Activated CD4-positive, alpha-beta memory T cell treated with anti-CD3 and anti-CD28 coated beads for 36 hours (primary cell): ENCODE data around the gene GNG2. TPM values are rescaled to one million over a fixed set of nuclear protein-coding genes. Genes with fewer than 3 reads are reported as not detected.

Source experiments
- CTCF ChIA-PET: fragments of 350-600 bp; sonication (Branson Sonifier 250); formaldehyde crosslinking; loops from one replicate; lab custom pipeline; 2021; ENCODE audit warnings: antibody characterized with exemption, inconsistent platforms; lab: Charles Lee
- POLR2A ChIA-PET: fragments of 350-600 bp; sonication (Branson Sonifier 250); formaldehyde crosslinking; loops from one replicate; lab custom pipeline; 2021; ENCODE audit warnings: antibody characterized with exemption; lab: Charles Lee
- DNase-seq: peaks from one replicate; pipeline ENCODE4 v3.0.0-alpha.2; 2020
- H3K27ac Mint-ChIP-seq: one replicate; pipeline ENCODE4 v1.8.0; 2021; ENCODE audit warnings: mixed read lengths
- H3K27me3 Mint-ChIP-seq: one replicate; pipeline ENCODE4 v1.8.0; 2021; ENCODE audit warnings: mixed read lengths
- H3K36me3 Mint-ChIP-seq: one replicate; pipeline ENCODE4 v1.8.0; 2021; ENCODE audit warnings: mixed read lengths
- H3K4me1 Mint-ChIP-seq: one replicate; pipeline ENCODE4 v1.8.0; 2021; ENCODE audit warnings: low read depth, mixed read lengths
- H3K4me3 Mint-ChIP-seq: one replicate; pipeline ENCODE4 v1.8.0; 2021; ENCODE audit warnings: mild to moderate bottlenecking, mixed read lengths
- H3K9me3 Mint-ChIP-seq: one replicate; pipeline ENCODE4 v1.8.0; 2021; ENCODE audit warnings: mixed read lengths
- intact Hi-C: fragments of 100-400 bp; cut with micrococcal nuclease; formaldehyde crosslinking; loops from one replicate; pipeline ENCODE4 v1.15.1; 2023
- total RNA-seq, 2 experiments: library from RNA; stranded (reverse); gene quantifications; one replicate each; pipeline ENCODE4 v1.2.3, GENCODE V29; 2021

The GNG2 gene
- total RNA-seq, 2 experiments from 2014 or later = 146 TPM

- Mint-ChIP-seq H3K36me3 (peaks cover 7% of the 10 kb centered on the region), H3K4me1 (peaks cover 60% of the 10 kb centered on the region), H3K27ac (no peak overlapping the region), H3K4me3 (no peak overlapping the region), H3K9me3 (peaks cover 14% of the 10 kb centered on the region), H3K27me3 (no peaks in the 10 kb centered on the region)
- intact Hi-C loops = no loop called here
- ChIA-PET CTCF (no interaction called here), POLR2A (interaction anchor here (0.9 kb wide), 1 partner anchor 8 kb away, joined by 5 read pairs; no protein-coding TSS in a partner anchor)
- DNase-seq = no peak
Measured at GRCh38 chr14:51855234-51855633, 5.2 kb upstream of the GNG2 start.

- intact Hi-C loops = no loop called here
- peaks cover 4% of the 10 kb centered on the region for H3K9me3 Mint-ChIP-seq
- CTCF ChIA-PET = no interaction called here
- no peak for DNase-seq
- H3K36me3 Mint-ChIP-seq = peaks cover 9% of the 10 kb centered on the region
- H3K4me3 Mint-ChIP-seq = no peak overlapping the region
- POLR2A ChIA-PET = no interaction called here
- peak overlapping the region; percentile 26 for H3K27ac Mint-ChIP-seq
- H3K27me3 Mint-ChIP-seq = no peaks in the 10 kb centered on the region
- peaks cover 47% of the 10 kb centered on the region for H3K4me1 Mint-ChIP-seq
Measured at GRCh38 chr14:51856792-51857296, 3.6 kb upstream of the GNG2 start.

- intact Hi-C loops = no loop called here
- Mint-ChIP-seq H3K36me3 (peaks cover 14% of the 10 kb centered on the region), H3K27ac (peak overlapping the region; percentile 96), H3K4me3 (no peak overlapping the region), H3K9me3 (peaks cover 4% of the 10 kb centered on the region), H3K4me1 (peaks cover 44% of the 10 kb centered on the region), H3K27me3 (no peaks in the 10 kb centered on the region)
- POLR2A ChIA-PET = interaction anchor here (1.4 to 2.3 kb wide), 2 partner anchors 8 to 14 kb away, joined by 3 to 20 read pairs; no protein-coding TSS in a partner anchor
- CTCF ChIA-PET = interaction anchor here (0.9 kb wide), 1 partner anchor 119 kb away, joined by 4 read pairs; no protein-coding TSS in a partner anchor
- no peak for DNase-seq
Measured at GRCh38 chr14:51859131-51859530, 1.3 kb upstream of the GNG2 start.

- DNase-seq = no peak
- H3K36me3 Mint-ChIP-seq = peaks cover 14% of the 10 kb centered on the region
- no peaks in the 10 kb centered on the region for H3K27me3 Mint-ChIP-seq
- peak overlapping the region; percentile 96 for H3K27ac Mint-ChIP-seq
- ChIA-PET CTCF (interaction anchor here (0.6 to 3.8 kb wide), 10 partner anchors 8 to 209 kb away, joined by 3 to 26 read pairs (median 5); partner anchors contain the start of gene FRMD6), POLR2A (interaction anchor here (0.8 to 3.6 kb wide), 19 partner anchors 8 to 128 kb away, joined by 3 to 64 read pairs (median 4); partner anchors contain the start of gene RTRAF)
- H3K4me3 Mint-ChIP-seq = peak overlapping the region; percentile 96
- intact Hi-C loops = loop anchor here (1.0 to 10.0 kb wide), 6 partner anchors 8 to 694 kb away; partner anchors contain the start of genes FRMD6, GPR137C, RTRAF and TXNDC16
- H3K4me1 Mint-ChIP-seq = peaks cover 52% of the 10 kb centered on the region
- peaks cover 4% of the 10 kb centered on the region for H3K9me3 Mint-ChIP-seq
Measured at GRCh38 chr14:51860825-51861499, 550 bp downstream of the GNG2 start.

- CTCF ChIA-PET = interaction anchor here (1.7 to 3.8 kb wide), 2 partner anchors 15 to 118 kb away, joined by 4 to 26 read pairs; no protein-coding TSS in a partner anchor
- intact Hi-C loops = loop anchor here (1.0 to 10.0 kb wide), 3 partner anchors 11 to 693 kb away; partner anchors contain the start of genes FRMD6, GPR137C and TXNDC16
- H3K27ac Mint-ChIP-seq = peak overlapping the region; percentile 96
- peaks cover 12% of the 10 kb centered on the region for H3K36me3 Mint-ChIP-seq
- no peaks in the 10 kb centered on the region for H3K27me3 Mint-ChIP-seq
- H3K9me3 Mint-ChIP-seq = no peaks in the 10 kb centered on the region
- H3K4me3 Mint-ChIP-seq = peak overlapping the region; percentile 96
- peaks cover 48% of the 10 kb centered on the region for H3K4me1 Mint-ChIP-seq
- POLR2A ChIA-PET = interaction anchor here (0.8 to 3.6 kb wide), 7 partner anchors 7 to 52 kb away, joined by 3 to 64 read pairs (median 3); no protein-coding TSS in a partner anchor
- peak; percentile 55 for DNase-seq
Measured at GRCh38 chr14:51862176-51862796, 1.9 kb downstream of the GNG2 start.

- H3K27ac Mint-ChIP-seq = peak overlapping the region; percentile 96
- POLR2A ChIA-PET = interaction anchor here (0.8 to 3.6 kb wide), 3 partner anchors 10 to 45 kb away, joined by 3 to 64 read pairs (median 3); no protein-coding TSS in a partner anchor
- peaks cover 42% of the 10 kb centered on the region for H3K4me1 Mint-ChIP-seq
- peaks cover 12% of the 10 kb centered on the region for H3K36me3 Mint-ChIP-seq
- peak overlapping the region; percentile 96 for H3K4me3 Mint-ChIP-seq
- H3K27me3 Mint-ChIP-seq = no peaks in the 10 kb centered on the region
- DNase-seq = no peak
- CTCF ChIA-PET = interaction anchor here (0.7 to 3.8 kb wide), 2 partner anchors 16 to 76 kb away, joined by 3 to 26 read pairs; no protein-coding TSS in a partner anchor
- intact Hi-C loops = loop anchor here (1.0 to 10.0 kb wide), 3 partner anchors 10 to 692 kb away; partner anchors contain the start of genes FRMD6, GPR137C and TXNDC16
- no peaks in the 10 kb centered on the region for H3K9me3 Mint-ChIP-seq
Measured at GRCh38 chr14:51862860-51863259, 2.4 kb downstream of the GNG2 start.

GRCh38 chr14:51865953-51866747 is 5.7 kb downstream of the GNG2 start:
- CTCF ChIA-PET = interaction anchor here (0.6 kb wide), 1 partner anchor 20 kb away, joined by 3 read pairs; no protein-coding TSS in a partner anchor
- intact Hi-C loops = loop anchor here (5.0 to 10.0 kb wide), 4 partner anchors 84 to 689 kb away; partner anchors contain the start of genes GPR137C and TXNDC16
- H3K27me3 Mint-ChIP-seq = no peaks in the 10 kb centered on the region
- peaks cover 7% of the 10 kb centered on the region for H3K36me3 Mint-ChIP-seq
- DNase-seq = peak; percentile 46
- H3K4me1 Mint-ChIP-seq = peaks cover 19% of the 10 kb centered on the region
- H3K4me3 Mint-ChIP-seq = no peak overlapping the region
- POLR2A ChIA-PET = interaction anchor here (1.2 to 1.9 kb wide), 4 partner anchors 15 to 36 kb away, joined by 3 to 12 read pairs (median 4); no protein-coding TSS in a partner anchor
- no peaks in the 10 kb centered on the region for H3K9me3 Mint-ChIP-seq
- no peak overlapping the region for H3K27ac Mint-ChIP-seq

- no peaks in the 10 kb centered on the region for H3K9me3 Mint-ChIP-seq
- no peak overlapping the region for H3K4me3 Mint-ChIP-seq
- H3K4me1 Mint-ChIP-seq = peaks cover 31% of the 10 kb centered on the region
- no peak for DNase-seq
- CTCF ChIA-PET = interaction anchor here (0.6 to 2.8 kb wide), 10 partner anchors 9 to 112 kb away, joined by 3 to 13 read pairs (median 4); no protein-coding TSS in a partner anchor
- H3K36me3 Mint-ChIP-seq = peaks cover 4% of the 10 kb centered on the region
- POLR2A ChIA-PET = interaction anchor here (0.7 to 1.9 kb wide), 9 partner anchors 9 to 106 kb away, joined by 3 to 12 read pairs (median 3); no protein-coding TSS in a partner anchor
- H3K27me3 Mint-ChIP-seq = no peaks in the 10 kb centered on the region
- intact Hi-C loops = loop anchor here (2.0 to 10.0 kb wide), 5 partner anchors 17 to 687 kb away; partner anchors contain the start of genes GPR137C and TXNDC16
- H3K27ac Mint-ChIP-seq = no peak overlapping the region
Measured at GRCh38 chr14:51867741-51868140, 7.3 kb downstream of the GNG2 start.

- Mint-ChIP-seq H3K9me3 (no peaks in the 10 kb centered on the region), H3K27ac (no peak overlapping the region), H3K36me3 (no peaks in the 10 kb centered on the region), H3K27me3 (no peaks in the 10 kb centered on the region), H3K4me1 (peaks cover 33% of the 10 kb centered on the region), H3K4me3 (no peak overlapping the region)
- intact Hi-C loops = loop anchor here (2.0 to 10.0 kb wide), 5 partner anchors 16 to 686 kb away; partner anchors contain the start of genes GPR137C and TXNDC16
- DNase-seq = no peak
- ChIA-PET CTCF (interaction anchor here (0.6 to 2.8 kb wide), 4 partner anchors 9 to 112 kb away, joined by 3 to 13 read pairs (median 4); no protein-coding TSS in a partner anchor), POLR2A (interaction anchor here (0.6 to 3.3 kb wide), 6 partner anchors 8 to 122 kb away, joined by 3 to 18 read pairs (median 4); partner anchors contain the start of gene GNG2)
Measured at GRCh38 chr14:51868405-51868804, 8.0 kb downstream of the GNG2 start.

- CTCF ChIA-PET = interaction anchor here (1.1 to 2.8 kb wide), 3 partner anchors 9 to 109 kb away, joined by 5 to 13 read pairs (median 6); partner anchors contain the start of gene GNG2
- intact Hi-C loops = loop anchor here (1.0 to 10.0 kb wide), 9 partner anchors 9 to 685 kb away; partner anchors contain the start of genes GNG2, GPR137C and TXNDC16
- no peak overlapping the region for H3K27ac Mint-ChIP-seq
- POLR2A ChIA-PET = interaction anchor here (1.1 to 3.3 kb wide), 4 partner anchors 9 to 1039 kb away, joined by 4 to 18 read pairs (median 8); partner anchors contain the start of gene GNG2
- peaks cover 9% of the 10 kb centered on the region for H3K36me3 Mint-ChIP-seq
- peaks cover 36% of the 10 kb centered on the region for H3K4me1 Mint-ChIP-seq
- no peaks in the 10 kb centered on the region for H3K27me3 Mint-ChIP-seq
- H3K4me3 Mint-ChIP-seq = peak overlapping the region; percentile 40
- no peaks in the 10 kb centered on the region for H3K9me3 Mint-ChIP-seq
- peak; percentile 86 for DNase-seq
Measured at GRCh38 chr14:51869411-51870100, 9.1 kb downstream of the GNG2 start.
